SK-N-MC (cell line): ENCODE results near the gene OSBPL5.

Experiments used
- DNase-seq: peaks from one replicate; pipeline ENCODE4 v3.0.0-alpha.2; 2011; ENCODE audit warnings: low read depth, low spot score
- H3K27ac ChIP-seq: fragments of 200-600 bp; sonication (generic); 2 replicates; pipeline ENCODE4 v1.5.1; 2016; ENCODE audit warnings: mixed run types
- H3K36me3 ChIP-seq: fragments of 200-600 bp; sonication (generic); 2 replicates; pipeline ENCODE4 v1.6.1; 2017; ENCODE audit warnings: antibody characterized with exemption, low read length, mixed read lengths; ENCODE audit not compliant: insufficient read depth
- H3K4me3 ChIP-seq: fragments of 200-600 bp; sonication (generic); 2 replicates; pipeline ENCODE4 v1.5.1; 2016
- H3K9ac ChIP-seq: fragments of 200-600 bp; sonication (generic); 2 replicates; pipeline ENCODE4 v1.8.0; 2017; ENCODE audit warnings: mixed run types, mixed read lengths; ENCODE audit not compliant: insufficient read length
- H3K9me3 ChIP-seq: fragments of 200-600 bp; sonication (generic); 2 replicates; pipeline ENCODE4 v1.6.1; 2017; ENCODE audit warnings: low read depth, mild to moderate bottlenecking, antibody characterized with exemption, low read length, moderate library complexity, mixed read lengths
- EZH2 ChIP-seq: fragments of 200-600 bp; sonication (generic); IDR thresholded peaks from one replicate; pipeline ENCODE4 v1.6.1; 2017; ENCODE audit warnings: antibody characterized with exemption
- FOXP2 ChIP-seq: optimal IDR thresholded peaks from 2 replicates; pipeline ENCODE3; 2011; ENCODE audit warnings: mild to moderate bottlenecking, moderate library complexity; ENCODE audit not compliant: insufficient read depth; ENCODE audit errors: extremely low read length, control extremely low read depth
- POLR2AphosphoS5 ChIP-seq: IDR thresholded peaks from 2 replicates; pipeline ENCODE4 v1.6.1; 2012; ENCODE audit warnings: mild to moderate bottlenecking, low read depth, low read length, borderline replicate concordance

The OSBPL5 gene

DNA sequence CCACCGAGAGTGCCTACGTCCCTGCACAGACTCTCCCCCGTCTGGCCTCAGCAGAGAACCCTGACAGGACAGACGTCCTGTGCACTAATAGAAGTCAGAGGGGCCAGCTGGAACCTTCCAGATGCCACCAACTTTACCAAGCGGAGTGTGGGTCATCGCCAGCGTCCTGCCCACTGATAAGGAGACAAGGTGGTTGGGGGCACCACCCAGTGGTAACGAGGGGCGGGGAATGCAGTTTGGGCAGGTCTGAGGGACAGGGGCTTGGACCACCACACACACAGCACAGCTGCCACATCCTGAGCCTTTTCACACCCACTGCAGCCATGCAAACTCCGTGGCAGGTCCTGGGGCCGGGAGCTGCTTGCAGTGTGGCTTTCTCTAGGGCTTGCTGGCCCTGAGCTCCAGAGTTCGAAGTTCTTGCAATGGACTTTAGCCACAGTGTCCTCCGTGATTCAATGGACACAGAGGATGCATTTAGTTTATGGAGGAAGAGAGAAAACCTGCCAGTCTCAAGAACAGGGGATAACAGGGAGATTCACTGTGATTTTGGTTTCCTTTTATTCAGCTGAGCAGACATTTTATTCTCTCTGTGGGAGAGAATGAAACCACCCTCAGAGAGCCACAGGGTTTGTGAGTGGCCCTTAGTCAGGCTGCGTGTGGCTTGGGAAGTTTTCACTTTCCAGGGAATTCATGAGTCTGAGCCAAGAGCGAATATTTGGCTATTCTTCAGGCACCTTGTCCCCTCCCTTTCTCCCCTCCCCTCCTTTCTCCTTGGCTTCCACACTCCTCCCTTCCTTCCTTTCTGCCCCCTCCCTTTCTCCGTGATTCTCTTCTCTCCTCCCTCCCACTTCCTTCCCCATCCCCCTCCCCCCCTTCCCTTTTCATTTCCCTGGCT lies 40.4 kb upstream of the OSBPL5 start:
- DNase-seq: no peak
- no peak for TF ChIP-seq FOXP2

DNA sequence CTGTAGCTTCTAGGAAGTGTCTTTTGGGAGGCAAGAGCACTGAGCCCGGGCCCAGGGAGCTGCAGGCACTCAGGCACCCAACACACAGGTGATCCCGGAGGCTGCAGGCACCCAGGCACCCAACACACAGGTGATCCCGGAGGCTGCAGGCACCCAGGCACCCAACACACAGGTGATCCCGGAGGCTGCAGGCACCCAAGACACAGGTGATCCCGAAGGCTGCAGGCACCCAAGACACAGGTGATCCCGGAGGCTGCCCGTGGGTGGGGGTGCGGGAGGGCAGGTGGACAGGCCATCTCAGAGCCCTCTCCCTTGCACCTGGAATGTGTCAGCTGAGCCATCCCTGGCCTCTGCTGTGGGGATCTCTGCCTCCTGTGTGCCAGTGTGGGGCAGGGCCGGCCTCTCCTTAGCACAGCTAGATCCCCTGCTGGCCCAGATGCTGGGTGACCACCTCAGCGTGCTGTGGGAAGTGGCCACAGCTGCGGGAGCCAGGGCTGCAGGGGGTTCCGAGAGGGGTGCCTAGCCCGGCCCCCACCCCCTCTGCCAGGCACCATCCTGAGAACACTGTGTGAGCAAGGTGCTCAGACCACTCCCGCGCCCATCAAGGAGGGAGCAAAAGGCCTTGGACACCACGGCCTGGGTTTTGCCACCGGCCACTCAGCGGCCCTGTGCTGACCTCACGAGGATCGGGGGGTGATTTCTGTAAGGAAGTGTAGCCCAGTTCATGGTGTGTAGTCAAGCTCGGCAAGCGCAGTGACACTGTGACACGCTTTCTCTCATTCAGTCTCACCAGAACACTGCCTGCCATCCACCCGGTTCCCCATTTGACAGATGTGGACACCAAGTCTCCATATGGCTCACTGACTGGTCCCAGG lies 39.3 kb upstream of the OSBPL5 start:
- Histone ChIP-seq H3K36me3 (no peaks in the 10 kb centered on the region), H3K4me3 (no peak overlapping the region), H3K9ac (no peak overlapping the region), H3K9me3 (no peaks in the 10 kb centered on the region), H3K27ac (no peak overlapping the region)
- TF ChIP-seq EZH2 (no peak), FOXP2 (no peak), POLR2AphosphoS5 (no peak)
- DNase-seq: no peak

More for the DNA sequence above, 40.4 kb upstream of the OSBPL5 start:
- no peak overlapping the region for H3K9ac ChIP-seq
- H3K27ac ChIP-seq: no peak overlapping the region
- no peaks in the 10 kb centered on the region for H3K9me3 ChIP-seq
- H3K36me3 ChIP-seq: no peaks in the 10 kb centered on the region
- no peak overlapping the region for H3K4me3 ChIP-seq

DNA sequence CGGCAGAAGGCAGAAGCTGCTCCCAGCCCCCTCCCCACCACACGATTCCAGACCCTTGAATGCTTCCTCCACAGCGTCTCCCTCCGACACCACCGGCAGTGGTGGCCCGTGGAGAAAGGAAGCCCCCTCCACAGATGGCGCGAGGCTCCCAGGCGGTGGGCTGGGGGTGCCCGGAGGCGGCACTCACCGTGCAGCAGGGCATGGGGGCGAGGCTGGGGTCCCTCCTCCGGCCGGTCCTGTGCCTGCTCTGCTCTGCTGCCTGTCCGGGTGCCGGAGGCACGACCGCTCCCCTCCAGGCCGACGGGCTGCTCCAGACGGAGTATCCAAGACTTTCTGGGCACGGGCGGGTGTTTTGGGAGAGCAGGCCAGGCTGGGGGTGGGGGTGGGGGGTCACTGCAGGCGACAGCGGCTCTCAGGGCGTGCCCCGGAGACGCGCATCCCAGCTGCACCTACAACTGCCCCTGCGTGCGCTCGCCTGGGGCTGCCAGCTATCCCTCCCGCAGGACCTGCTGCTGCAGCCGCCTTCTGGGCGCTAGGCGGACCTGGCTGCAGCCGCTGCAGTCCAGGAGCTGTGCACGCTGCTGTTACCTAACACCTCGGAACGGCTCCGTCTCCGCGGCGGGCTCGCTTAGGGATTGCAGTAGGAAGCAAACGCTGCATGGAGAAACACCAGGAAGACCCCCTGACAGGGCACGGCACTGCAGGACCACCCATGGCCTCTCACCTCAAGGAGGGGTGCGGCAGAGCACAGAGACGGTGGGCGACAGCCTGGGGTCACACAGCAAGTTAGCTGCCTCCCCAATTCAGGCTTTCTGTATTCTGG lies 38.3 kb upstream of the OSBPL5 start:
- TF ChIP-seq EZH2: no peak
- TF ChIP-seq POLR2AphosphoS5: no peak
- no peak for TF ChIP-seq FOXP2

DNA sequence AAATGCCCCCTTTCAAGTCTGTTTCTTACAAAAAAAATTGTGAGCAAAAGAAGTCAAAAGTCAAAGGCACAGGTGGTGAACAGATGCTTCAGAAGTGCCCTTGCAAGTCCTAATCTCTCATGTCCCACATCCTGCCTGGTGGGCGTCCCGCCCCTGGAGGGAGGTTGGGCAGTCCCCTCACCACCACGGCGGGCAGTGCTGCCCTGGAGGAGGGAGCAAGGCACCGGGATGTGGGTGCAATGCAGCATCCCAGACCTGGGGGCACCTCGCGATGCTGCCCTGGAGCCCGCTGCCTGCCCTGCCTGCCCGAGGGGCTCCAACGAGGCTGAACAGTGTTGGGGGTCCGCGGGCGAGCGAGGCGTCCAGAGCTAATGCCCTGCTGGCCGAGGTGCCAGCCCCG lies 37.6 kb upstream of the OSBPL5 start:
- Histone ChIP-seq H3K4me3 (no peak overlapping the region), H3K36me3 (no peaks in the 10 kb centered on the region), H3K27ac (no peak overlapping the region), H3K9me3 (no peaks in the 10 kb centered on the region), H3K9ac (no peak overlapping the region)
- DNase-seq: no peak
- no peak for TF ChIP-seq EZH2
- no peak for TF ChIP-seq FOXP2
- no peak for TF ChIP-seq POLR2AphosphoS5

More for the DNA sequence above, 38.3 kb upstream of the OSBPL5 start:
- Histone ChIP-seq H3K36me3 (no peaks in the 10 kb centered on the region), H3K9ac (no peak overlapping the region), H3K4me3 (no peak overlapping the region), H3K9me3 (no peaks in the 10 kb centered on the region), H3K27ac (no peak overlapping the region)
- DNase-seq: no peak

DNA sequence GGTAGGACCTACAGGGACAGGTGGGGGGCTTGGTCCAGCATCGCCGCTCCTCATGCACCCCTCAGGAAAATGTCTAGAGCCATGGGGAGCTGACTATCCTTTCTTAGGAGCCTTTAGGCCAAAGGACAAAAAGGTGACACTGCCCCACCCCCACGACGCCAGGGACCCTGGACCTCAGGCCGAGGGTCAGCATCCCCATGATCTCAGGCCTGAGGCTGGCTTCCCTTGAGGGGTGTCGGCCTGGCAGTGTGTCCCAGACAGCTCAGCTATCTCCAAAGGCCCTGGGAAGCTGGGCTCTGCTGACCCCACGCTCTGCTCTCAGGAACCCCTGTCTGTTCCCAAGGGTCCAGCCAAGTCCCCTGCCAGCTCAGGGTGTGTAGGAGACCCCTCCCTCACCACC lies 37.2 kb upstream of the OSBPL5 start:
- no peak for TF ChIP-seq FOXP2
- H3K36me3 ChIP-seq: no peaks in the 10 kb centered on the region
- H3K9me3 ChIP-seq: no peaks in the 10 kb centered on the region
- no peak for DNase-seq
- H3K4me3 ChIP-seq: no peak overlapping the region
- H3K9ac ChIP-seq: no peak overlapping the region
- H3K27ac ChIP-seq: no peak overlapping the region

GRCh38 chr11:3201677-3202181 lies 36.6 kb upstream of the OSBPL5 start:
- TF ChIP-seq FOXP2 (no peak), POLR2AphosphoS5 (no peak), EZH2 (no peak)
- H3K9ac ChIP-seq: no peak overlapping the region

DNA sequence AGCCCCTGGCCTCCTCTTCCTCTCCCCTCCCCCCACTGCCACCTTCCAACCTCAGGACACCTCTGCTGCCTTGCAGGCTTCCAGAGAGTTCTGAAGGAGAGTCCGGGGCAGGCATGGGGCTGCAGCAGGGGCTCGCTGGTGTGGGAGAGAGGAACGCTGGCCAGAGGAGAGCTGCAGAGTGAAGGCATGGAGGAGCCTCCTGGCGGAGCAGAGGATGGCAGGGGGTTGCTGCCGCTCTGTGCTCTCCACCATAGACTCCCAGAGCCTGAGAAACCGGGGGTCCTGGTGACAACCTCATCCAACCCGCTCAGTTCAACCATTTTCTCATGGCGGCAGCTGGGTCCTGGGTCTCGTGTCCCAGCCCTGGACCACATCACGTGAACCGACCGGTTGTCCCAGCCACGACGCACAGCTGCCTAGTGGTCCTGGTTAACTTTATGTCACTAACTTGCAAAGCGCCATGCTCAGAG lies 36.0 kb upstream of the OSBPL5 start:
- DNase-seq: no peak
- TF ChIP-seq EZH2: no peak
- TF ChIP-seq FOXP2: no peak
- TF ChIP-seq POLR2AphosphoS5: no peak
- no peaks in the 10 kb centered on the region for H3K9me3 ChIP-seq
- no peaks in the 10 kb centered on the region for H3K36me3 ChIP-seq
- H3K9ac ChIP-seq: no peak overlapping the region
- H3K4me3 ChIP-seq: no peak overlapping the region
- H3K27ac ChIP-seq: no peak overlapping the region

More at GRCh38 chr11:3201677-3202181, 36.6 kb upstream of the OSBPL5 start:
- H3K27ac ChIP-seq: no peak overlapping the region
- H3K36me3 ChIP-seq: no peaks in the 10 kb centered on the region
- no peak for DNase-seq
- H3K4me3 ChIP-seq: no peak overlapping the region
- no peaks in the 10 kb centered on the region for H3K9me3 ChIP-seq
